Heart left ventricle (tissue), 16 donors: ENCODE results near the gene WDCP. TPM values are rescaled to one million over a fixed set of nuclear protein-coding genes. Genes with fewer than 3 reads are reported as not detected.

Experiments used
- ATAC-seq, 4 donors: fragments of 200-7000 bp; cut with Tn5 transposase; one replicate each; pipeline ENCODE4 v1.9.1; 2020 to 2022; ENCODE audit warnings: moderate library complexity in 4 of 4, mild to moderate bottlenecking in 3 of 4, moderate number of reproducible peaks in 1 of 4
- DNase-seq, 5 donors: peaks; one replicate each; pipeline ENCODE4 v3.0.0-alpha.2; 2020
- H3K27ac ChIP-seq, 12 donors: fragments of 200-600 bp; sonication (generic) in 4 of 12; one replicate each; pipeline versions ENCODE4 v1.5.0 to v1.8.0; 2016 to 2022; ENCODE audit warnings: mild to moderate bottlenecking in 2 of 12
- H3K27me3 ChIP-seq, 9 donors: fragments of 200-600 bp; sonication (generic) in 2 of 9; one replicate each; pipeline versions ENCODE4 v1.5.1 to v1.8.0; 2016 to 2022; ENCODE audit warnings: mild to moderate bottlenecking in 3 of 9
- H3K36me3 ChIP-seq, 9 donors: fragments of 200-600 bp; sonication (generic) in 2 of 9; one replicate each; pipeline versions ENCODE4 v1.5.0 to v1.8.0; 2018 to 2022; ENCODE audit warnings: mild to moderate bottlenecking in 2 of 9
- H3K4me1 ChIP-seq, 12 donors: fragments of 200-600 bp; sonication (generic) in 4 of 12; one replicate each; pipeline versions ENCODE4 v1.5.0 to v1.8.0; 2016 to 2022; ENCODE audit warnings: mild to moderate bottlenecking in 3 of 12
- H3K4me3 ChIP-seq, 12 donors: fragments of 200-600 bp; sonication (generic) in 4 of 12; one replicate each; pipeline versions ENCODE4 v1.5.0 to v1.8.0; 2017 to 2022; ENCODE audit warnings: mild to moderate bottlenecking in 9 of 12, moderate library complexity in 4 of 12
- H3K9me3 ChIP-seq, 12 donors: fragments of 200-600 bp; sonication (generic) in 4 of 12; one replicate each; pipeline versions ENCODE4 v1.5.0 to v1.8.0; 2016 to 2022; ENCODE audit warnings: mild to moderate bottlenecking in 1 of 12
- CTCF ChIP-seq, 12 donors: fragments of 200-600 bp; sonication (generic) in 4 of 12; IDR thresholded peaks; one replicate each; pipeline versions ENCODE4 v1.5.0 to v1.8.0; 2018 to 2022; ENCODE audit warnings: antibody characterized with exemption in 12 of 12, mild to moderate bottlenecking in 5 of 12
- POLR2A ChIP-seq, 2 donors: fragments of 450-650 bp; IDR thresholded peaks; one replicate each; pipeline ENCODE4 v1.6.1; 2017; ENCODE audit warnings: antibody characterized with exemption in 2 of 2, mild to moderate bottlenecking in 2 of 2, moderate library complexity in 2 of 2
- WGBS, 4 donors: extraction: QIAGEN DNeasy Blood & Tissue Kit in 2 of 4; methylation state at CpG; one replicate each; pipeline versions ENCODE4 v1.1.5 to v1.1.7; 2013 to 2018; 5-methylcytosine and 5-hydroxymethylcytosine counted together
- intact Hi-C, 10 donors: fragments of 100-400 bp; cut with DNase I; formaldehyde crosslinking; loops; one replicate each; pipeline versions ENCODE4 v1.11.1 to v1.14.2; 2022
- polyA plus RNA-seq, 2 donors: library from polyadenylated mRNA; stranded (reverse); fragments of 200-250 nt; gene quantifications; one replicate each; pipeline ENCODE4 v1.2.3, GENCODE V29; 2013
- total RNA-seq, 9 donors: library from RNA; depleted of rRNA in 2 of 9; stranded (reverse); fragments of >200 nt in 2 of 9; fragmentation: NEBNext Ultra II Directional in 3 of 9; extraction: Animal tissue kit (Norgen Biotek cat#: 25700) in 3 of 9; gene quantifications; one replicate each; pipeline versions ENCODE4 v1.1.0 to v1.2.4, GENCODE V29; 2016 to 2023
- donor health status: ischemic (EF 13 %, LVEDD 7.1; RV severe dilation, severe dysfunction).
- donor health status: healthy with polysubstance abuse.
- donor health status: DM: no; HTN: yes; CAD: no.
- donor health status: DM: no; HTN: no; CAD: no.
- donor health status: ischemic (EF 25% LVEDD 6.9; RV normal size, moderate dysfunction).
- donor health status: ischemic (EF 25% LVEDD 5.7; RV mildly dilated, moderate dysfunction).
- donor health status: healthy.
- donor health status: DM: yes; HTN: yes; CAD: no.
- donor health status: ischemic (EF 35%, LVEDD 5.7; RV mildly dilated, moderate dysfunction).
- donor health status: nonischemic (EF 11% LVEDD 7.7; RV severe dilation, severe dysfunction).
- donor health status: DM: yes; HTN: yes; CAD: no.
- donor health status: PGD.
- donor health status: ischemic (EF 29% LVEDD 5.4; RV normal size, mild dysfunction).
- donor health status: nonischemic (EF 23%, LVEDD 6.1; RV moderate dilation, normal function).

Gene WDCP
- total and polyA plus RNA-seq, 11 donors: 1.9 to 9.8 (median 5.9) TPM

- no peak for ATAC-seq
- no peak for DNase-seq
- peaks cover 0 to 23% (median 14%) of the 10 kb centered on the region in 9 donors for H3K36me3 ChIP-seq
- no peaks in the 10 kb centered on the region for H3K27me3 ChIP-seq
- H3K27ac ChIP-seq: no peak overlapping the region
- 94 to 96% (median 94%) methylated on average over 10 to 14 of the region's 14 CpGs for WGBS, 4 donors
- no peak overlapping the region for H3K4me3 ChIP-seq
- H3K4me1 ChIP-seq: no peaks in the 10 kb centered on the region
- no peaks in the 10 kb centered on the region for H3K9me3 ChIP-seq
- TF ChIP-seq CTCF (IDR thresholded peaks at IDR 0.05) (no peak), POLR2A (IDR thresholded peaks at IDR 0.05) (no peak)
- intact Hi-C loops: no loop called here
Measured at GRCh38 chr2:24022324-24022974, 24.7 kb downstream of the WDCP start.

GRCh38 chr2:24021122-24021998 lies 25.8 kb downstream of the WDCP start:
- Histone ChIP-seq H3K9me3 (no peaks in the 10 kb centered on the region), H3K36me3 (peaks cover 0 to 20% (median 6%) of the 10 kb centered on the region in 9 donors), H3K27ac (no peak overlapping the region), H3K4me1 (no peaks in the 10 kb centered on the region), H3K27me3 (no peaks in the 10 kb centered on the region), H3K4me3 (no peak overlapping the region)
- TF ChIP-seq POLR2A (IDR thresholded peaks at IDR 0.05): no peak
- peak in 3 of 12 donors; percentile 10 to 19 (median 11) for TF ChIP-seq CTCF (IDR thresholded peaks at IDR 0.05)
- 74 to 80% (median 77%) methylated on average over 15 to 19 of the region's 19 CpGs for WGBS, 4 donors
- intact Hi-C loops: no loop called here
- peak in 2 of 4 donors; percentile 44 to 46 for ATAC-seq
- no peak for DNase-seq

- peaks cover 0 to 14% (median 3%) of the 10 kb centered on the region in 9 donors for H3K36me3 ChIP-seq
- ATAC-seq (no peak), DNase-seq (no peak)
- no peaks in the 10 kb centered on the region for H3K9me3 ChIP-seq
- no peak overlapping the region for H3K4me3 ChIP-seq
- TF ChIP-seq POLR2A (IDR thresholded peaks at IDR 0.05): no peak
- no peaks in the 10 kb centered on the region for H3K27me3 ChIP-seq
- H3K27ac ChIP-seq: no peak overlapping the region
- 68 to 93% (median 84%) methylated on average over 4 of the region's 4 CpGs for WGBS, 4 donors
- no peaks in the 10 kb centered on the region for H3K4me1 ChIP-seq
- intact Hi-C loops: no loop called here
Measured at GRCh38 chr2:24020244-24020643, 26.9 kb downstream of the WDCP start.

- no peak overlapping the region for H3K4me3 ChIP-seq
- peaks cover 0 to 14% (median 0%) of the 10 kb centered on the region in 9 donors for H3K36me3 ChIP-seq
- TF ChIP-seq CTCF (IDR thresholded peaks at IDR 0.05): no peak
- no peak for TF ChIP-seq POLR2A (IDR thresholded peaks at IDR 0.05)
- ATAC-seq (no peak), DNase-seq (no peak)
- WGBS, 4 donors: 82 to 93% (median 89%) methylated on average over 5 of the region's 5 CpGs
- H3K4me1 ChIP-seq: no peaks in the 10 kb centered on the region
- H3K27ac ChIP-seq: no peak overlapping the region
- intact Hi-C loops: no loop called here
- H3K9me3 ChIP-seq: no peaks in the 10 kb centered on the region
- no peaks in the 10 kb centered on the region for H3K27me3 ChIP-seq
Measured at GRCh38 chr2:24019729-24020128, 27.5 kb downstream of the WDCP start.
